Lower leg skin (tissue), 3 donors: ENCODE measurements around the gene ESR2.

ENCODE experiments used
- CTCF ChIP-seq, 3 donors: fragments of 450-650 bp; IDR thresholded peaks; one replicate each; pipeline ENCODE4 v1.5.1; 2016; ENCODE audit warnings: antibody characterized with exemption in 3 of 3, mild to moderate bottlenecking in 3 of 3, moderate library complexity in 2 of 3
- POLR2A ChIP-seq, 2 donors: fragments of 450-650 bp; IDR thresholded peaks; one replicate each; pipeline ENCODE4 v1.6.1; 2016 to 2017; ENCODE audit warnings: antibody characterized with exemption in 2 of 2, mild to moderate bottlenecking in 1 of 2, moderate library complexity in 1 of 2

- TF ChIP-seq CTCF (IDR thresholded peaks at IDR 0.05) (no peak), POLR2A (IDR thresholded peaks at IDR 0.05) (no peak)
These were observed 249.1 kb downstream of the ESR2 start for GRCh38 chr14:64045091-64045490.
